HTR-8/SVneo (cell line): Measurements from ENCODE around the gene ZNF500.
"Not testable (repeated sequence)": the region's sequence is repeated elsewhere in the genome, so short reads cannot be mapped to it uniquely, and the experiment has no call there.

Experiments
- DNase-seq: peaks from one replicate; pipeline ENCODE4 v3.0.0; 2011; ENCODE audit warnings: low spot score, mixed read lengths; ENCODE audit not compliant: insufficient read length
- FAIRE-seq: peaks from 2 replicates; lab custom pipeline; 2011; peaks lifted over from hg19 to GRCh38; lab: Jason Lieb, UNC

The ZNF500 gene

DNA sequence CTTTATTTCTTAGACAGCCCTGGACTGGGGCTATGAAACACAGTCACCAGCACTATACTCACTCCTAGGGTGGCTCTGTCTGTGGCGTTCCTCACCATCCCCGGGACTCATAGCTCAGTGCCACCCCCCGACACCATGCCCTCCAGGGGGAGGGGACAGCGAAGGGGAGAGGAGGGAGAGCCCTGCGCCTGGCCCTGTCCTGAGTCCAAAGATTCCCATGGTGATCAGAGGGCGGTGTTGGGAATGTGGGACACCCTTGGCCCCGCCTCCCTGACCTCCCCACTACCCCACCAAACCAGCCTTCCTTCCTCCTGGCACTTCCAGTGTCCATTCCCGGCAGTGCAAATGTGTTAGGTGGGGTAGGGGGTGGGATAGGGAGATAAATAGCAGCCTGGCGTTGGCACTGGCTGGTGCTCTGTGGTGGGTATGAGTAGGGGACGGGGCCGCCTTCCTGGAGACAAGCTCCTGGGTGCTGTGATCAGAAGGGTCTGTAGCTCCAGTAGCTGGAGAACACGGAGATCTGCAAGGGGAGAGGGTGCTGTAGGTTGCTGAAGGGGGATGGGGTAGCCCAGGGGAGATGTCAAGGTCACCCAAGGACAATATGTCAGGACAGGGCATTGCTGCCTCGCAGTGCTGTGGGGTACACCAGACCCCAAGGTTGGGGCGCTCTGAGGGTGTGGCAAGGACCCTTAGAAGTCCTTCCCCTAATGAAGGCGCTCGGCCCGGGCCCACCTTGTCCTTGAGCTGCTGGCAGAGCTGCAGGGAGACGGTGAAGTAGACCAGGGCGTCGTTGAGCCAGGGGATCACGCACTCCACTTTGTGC lies 30.2 kb upstream of the ZNF500 start:
- FAIRE-seq (no peak), DNase-seq (no peak)

DNA sequence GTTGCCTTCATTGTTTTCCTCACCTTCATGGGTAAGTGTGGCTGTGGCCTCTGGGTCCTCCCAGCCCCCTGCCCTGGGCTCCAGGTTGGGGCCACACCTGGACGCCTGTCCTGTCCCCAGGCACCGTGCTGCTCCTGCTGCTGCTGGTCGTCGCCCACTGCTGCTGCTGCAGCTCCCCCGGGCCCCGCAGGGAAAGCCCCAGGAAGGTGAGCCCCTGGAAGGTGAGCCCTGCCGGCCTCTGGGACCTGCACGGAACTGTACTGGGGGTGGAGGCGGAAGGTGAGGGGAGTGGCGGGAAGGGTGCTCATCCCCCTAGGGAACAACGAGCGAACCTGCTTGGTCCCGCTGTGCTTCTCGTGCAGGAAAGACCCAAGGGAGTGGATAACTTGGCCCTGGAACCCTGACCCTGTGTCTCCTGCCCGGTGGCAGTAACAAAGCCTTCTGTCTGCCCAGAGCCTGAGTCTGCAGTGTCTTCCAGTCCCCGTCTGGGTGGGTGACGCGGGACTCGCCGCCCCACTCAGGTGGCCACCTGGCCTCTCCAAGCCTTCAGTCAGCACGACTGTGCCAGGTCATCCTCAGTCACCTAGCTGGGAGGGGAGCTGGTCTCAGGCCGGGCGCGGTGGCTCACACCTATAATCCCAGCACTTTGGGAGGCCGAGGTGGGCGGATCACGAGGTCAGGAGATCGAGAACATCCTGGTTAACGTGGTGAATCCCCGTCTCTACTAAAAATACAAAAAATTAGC lies 29.0 kb upstream of the ZNF500 start:
- DNase-seq: no peak
- no peak for FAIRE-seq

DNA sequence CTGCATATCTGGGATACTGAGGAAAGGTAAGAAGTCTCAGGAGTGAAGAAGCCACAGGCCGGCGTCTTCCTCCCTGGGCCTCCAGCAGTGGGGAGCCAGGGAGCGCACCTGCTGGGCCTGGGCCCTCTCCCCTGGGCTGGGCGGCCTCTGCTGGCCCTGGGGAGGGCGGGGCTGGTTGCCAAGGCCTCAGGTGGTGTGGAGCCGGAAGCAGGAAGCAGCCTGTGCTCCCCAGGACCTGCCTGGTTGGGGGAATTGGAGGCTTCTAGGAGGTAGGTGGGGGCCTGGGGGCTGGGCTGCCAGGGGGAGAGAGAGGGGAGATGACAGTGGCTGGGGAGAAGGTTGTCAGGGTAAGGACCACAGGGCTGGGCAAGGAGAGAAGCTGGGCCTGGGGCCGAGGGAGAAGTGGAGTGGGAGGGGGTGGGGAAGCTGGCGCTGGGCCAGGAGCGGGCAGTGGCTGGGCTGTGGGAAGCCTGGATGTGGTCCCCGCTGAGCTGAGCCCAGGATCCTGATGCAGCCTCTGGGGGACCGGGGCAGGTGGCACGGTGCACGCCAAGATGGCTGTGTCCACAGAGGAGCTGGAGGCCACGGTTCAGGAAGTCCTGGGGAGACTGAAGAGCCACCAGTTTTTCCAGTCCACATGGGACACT lies 28.3 kb upstream of the ZNF500 start, which contains the start of gene SMIM22:
SMIM22 (plus strand) TSS at position 189 of the 647 bp plus-strand sequence; CDS start at position 555, 366 bp downstream.
- FAIRE-seq: no peak
- DNase-seq: no peak

GRCh38 chr16:4792951-4793513 lies 26.1 kb upstream of the ZNF500 start:
- DNase-seq (no peak), FAIRE-seq (no peak)

DNA sequence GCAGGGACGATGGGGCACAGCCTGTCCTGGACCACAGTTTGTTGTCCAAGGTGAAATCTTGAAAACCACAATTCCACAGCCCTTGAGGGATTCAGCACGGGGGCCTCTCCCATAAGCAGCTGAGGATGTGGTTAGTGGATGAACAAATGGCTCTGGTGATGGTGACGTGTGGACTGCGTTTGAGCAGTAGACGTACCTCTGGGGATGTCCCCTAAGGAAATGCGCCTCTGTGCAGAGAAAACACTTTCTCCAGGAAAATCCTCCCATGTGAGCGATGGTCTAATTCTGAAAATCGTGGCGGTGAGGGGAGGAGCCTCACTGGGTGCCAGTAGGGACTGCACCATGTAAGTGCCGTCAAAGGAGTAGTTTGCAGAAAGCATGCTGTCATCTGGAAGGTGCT lies 23.9 kb upstream of the ZNF500 start:
- FAIRE-seq (no peak), DNase-seq (no peak)

DNA sequence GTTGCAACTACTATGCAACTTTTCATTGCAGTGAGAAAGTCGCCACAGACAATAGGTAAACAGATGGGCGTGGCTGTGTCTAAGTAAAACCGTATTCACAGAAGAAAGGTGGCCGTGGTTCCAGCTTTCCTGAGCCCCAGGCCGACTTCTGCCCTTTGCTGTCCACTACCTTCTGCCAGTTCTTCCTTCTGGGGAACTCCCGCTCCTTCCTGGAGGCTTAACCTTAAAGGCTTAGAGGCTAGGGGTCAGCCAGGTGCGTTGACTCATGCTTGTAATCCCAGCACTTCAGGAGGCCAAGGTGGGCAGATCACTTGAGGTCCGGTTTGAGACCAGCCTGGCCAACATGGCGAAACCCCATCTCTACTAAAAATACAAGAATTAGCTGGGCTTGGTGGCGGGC lies 23.3 kb upstream of the ZNF500 start:
- FAIRE-seq (no peak), DNase-seq (no peak)

GRCh38 chr16:4788910-4789309 lies 21.9 kb upstream of the ZNF500 start:
- FAIRE-seq: no peak
- no peak for DNase-seq

GRCh38 chr16:4788489-4788889 lies 21.5 kb upstream of the ZNF500 start:
- FAIRE-seq: no peak
- DNase-seq: no peak

DNA sequence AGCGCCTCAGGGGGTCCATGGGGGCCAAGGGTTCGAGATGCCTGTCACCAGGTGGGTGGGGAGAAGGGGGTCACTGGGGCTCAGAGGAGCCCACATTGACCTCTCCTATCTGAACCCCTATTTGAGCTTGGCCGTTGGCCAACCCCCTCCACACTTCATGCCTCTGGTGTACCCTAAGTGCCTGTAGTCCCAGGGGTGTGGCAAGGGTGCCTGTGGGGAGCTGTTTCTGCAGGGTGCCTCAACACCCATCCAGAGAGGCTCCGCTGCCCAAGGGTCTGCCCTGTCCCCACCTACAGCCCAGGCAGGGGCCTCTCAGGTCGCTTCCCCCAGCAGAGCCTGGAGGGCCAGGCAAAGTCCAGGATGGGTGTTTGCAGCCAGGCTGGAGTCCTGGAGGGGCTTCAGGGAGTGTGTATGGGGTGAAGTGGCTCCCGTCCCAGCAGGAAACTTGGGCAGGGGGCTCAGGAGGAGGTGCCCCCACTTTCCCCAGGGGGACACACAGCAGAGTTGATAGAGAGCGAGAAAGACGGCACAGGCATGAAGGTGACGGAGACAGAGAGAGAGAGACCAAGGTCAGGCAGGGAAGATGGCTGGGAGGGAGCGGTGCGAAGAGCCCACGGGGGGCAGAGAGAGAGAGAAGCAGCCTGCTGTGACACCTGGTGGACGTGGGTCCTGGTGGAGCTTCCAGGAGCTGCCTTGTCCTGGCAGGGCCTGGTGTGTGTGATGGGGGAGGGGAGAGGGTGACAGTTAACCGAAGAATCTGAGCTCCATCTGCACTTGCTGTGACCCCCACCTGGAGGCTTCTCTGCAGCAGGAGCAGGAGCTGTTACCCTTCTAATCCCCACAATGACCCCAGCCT lies 20.9 kb upstream of the ZNF500 start, which contains the start of gene SEPTIN12:
SEPTIN12 (minus strand) TSS at position 719 of the 856 bp plus-strand sequence; CDS start at position 19, 700 bp downstream.
- FAIRE-seq (no peak), DNase-seq (no peak)

DNA sequence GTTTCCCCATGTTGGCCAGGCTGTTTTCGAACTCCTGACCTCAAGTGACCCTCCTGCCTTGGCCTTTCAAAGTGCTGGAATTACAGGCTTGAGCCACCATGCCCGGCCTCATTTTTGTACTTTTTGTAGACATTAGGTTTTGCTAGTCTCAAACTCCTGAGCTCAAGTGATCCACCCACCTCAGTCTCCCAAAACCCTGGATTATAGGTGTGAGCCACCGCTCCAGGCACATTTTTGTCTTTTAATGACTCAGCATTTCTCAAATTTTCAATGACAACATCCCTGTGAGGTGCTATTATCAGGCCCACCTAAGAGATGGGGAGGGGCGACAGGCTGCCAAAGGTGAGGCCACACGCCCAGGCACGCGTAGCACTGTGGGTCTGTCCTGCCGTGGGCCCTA lies 20.1 kb upstream of the ZNF500 start:
- no peak for DNase-seq
- no peak for FAIRE-seq

- DNase-seq (no peak), FAIRE-seq (no peak)
Observed at GRCh38 chr16:4785758-4786433, 18.9 kb upstream of the ZNF500 start.

DNA sequence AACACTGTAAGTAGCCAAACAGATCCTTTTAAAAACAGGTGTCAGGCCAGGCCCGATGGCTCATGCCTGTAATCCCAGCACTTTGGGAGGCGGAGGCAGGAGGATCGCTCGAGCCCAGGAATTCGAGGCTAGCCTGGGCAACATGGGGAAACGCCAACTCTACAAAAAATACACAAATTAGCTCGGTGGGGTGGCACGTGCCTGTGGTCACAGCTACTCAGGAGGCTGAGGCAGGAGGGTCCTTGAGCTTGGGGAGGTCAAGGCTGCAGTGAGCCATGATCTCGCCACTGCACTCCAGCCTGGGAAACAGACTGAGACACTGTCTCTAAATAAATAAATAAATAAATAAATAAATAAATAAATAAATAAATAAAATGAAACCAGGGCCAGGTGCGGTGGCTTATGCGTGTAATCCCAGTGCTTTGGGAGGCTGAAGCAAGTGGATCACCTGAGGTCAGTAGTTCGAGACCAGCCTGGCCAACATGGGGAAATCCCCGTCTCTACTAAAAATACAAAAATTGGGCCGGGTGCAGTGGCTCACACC lies 17.6 kb upstream of the ZNF500 start:
- not testable (repeated sequence) for DNase-seq, FAIRE-seq

GRCh38 chr16:4783951-4784336 lies 17.0 kb upstream of the ZNF500 start:
- FAIRE-seq (no peak), DNase-seq (no peak)

GRCh38 chr16:4783251-4783950 lies 16.4 kb upstream of the ZNF500 start:
- no peak for FAIRE-seq
- no peak for DNase-seq

DNA sequence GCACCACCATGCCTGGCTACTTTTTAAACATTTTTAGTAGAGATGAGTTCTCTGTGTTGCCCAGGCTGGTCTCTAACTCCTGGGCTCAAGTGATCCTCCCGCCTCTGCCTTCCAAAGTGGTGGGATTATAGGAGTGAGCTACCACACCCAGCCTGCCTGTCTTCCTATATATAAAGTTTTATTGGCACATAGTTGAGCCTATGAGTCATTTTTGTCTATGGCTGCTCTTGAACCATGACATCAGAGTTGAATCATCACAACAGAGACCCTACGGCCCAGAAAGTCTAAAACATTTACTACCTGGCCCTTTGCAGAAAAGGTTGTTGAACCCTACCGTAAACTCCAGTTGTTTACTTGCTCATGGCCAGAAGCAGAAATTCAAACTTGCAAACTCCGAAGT lies 13.3 kb upstream of the ZNF500 start:
- FAIRE-seq (no peak), DNase-seq (no peak)

- FAIRE-seq (no peak), DNase-seq (no peak)
Observed at GRCh38 chr16:4778050-4778392, 11.1 kb upstream of the ZNF500 start.

DNA sequence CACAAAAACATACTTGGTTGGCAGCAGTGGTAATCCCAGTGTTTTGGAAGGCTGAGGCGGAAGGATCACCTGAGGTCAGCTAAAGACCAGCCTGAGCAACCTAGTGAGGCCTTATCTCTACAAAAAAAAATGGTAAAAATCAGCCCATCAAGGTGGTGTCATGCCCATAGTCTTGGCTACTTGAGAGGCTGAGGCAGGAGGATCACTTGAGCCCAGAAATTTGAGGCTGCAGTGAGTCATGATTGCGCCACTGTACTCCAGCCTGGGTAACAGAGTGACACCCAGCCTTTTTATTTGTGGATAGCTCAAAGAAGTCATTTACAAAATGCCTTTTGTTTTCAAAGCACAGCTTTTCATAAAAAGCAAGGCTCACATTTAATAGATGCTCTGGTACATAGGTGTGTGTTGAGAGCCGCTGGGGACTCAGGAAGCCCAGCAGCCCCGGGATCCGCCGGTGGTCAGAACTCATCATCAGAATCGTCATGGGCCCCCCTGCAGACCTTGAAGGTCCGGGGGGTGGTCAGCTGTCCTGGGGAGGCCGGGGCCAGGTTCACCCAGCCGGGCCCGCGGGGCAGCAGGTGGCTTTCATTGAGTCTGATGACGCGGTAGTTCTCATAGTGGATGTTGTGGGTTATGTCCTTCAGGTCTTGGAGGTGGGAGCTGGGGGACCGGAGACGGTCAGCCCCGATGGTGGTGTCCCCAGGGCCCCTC lies 10.5 kb upstream of the ZNF500 start:
- DNase-seq (no peak), FAIRE-seq (no peak)
